GM18517 (cell line): Measurements from ENCODE around the gene AGTR1.

Source experiments
- ATAC-seq: cut with Tn5 transposase; IDR thresholded peaks from one replicate; pipeline ENCODE4 v1.9.1; 2021; ENCODE audit warnings: mild to moderate bottlenecking, moderate library complexity; ENCODE audit not compliant: unreplicated experiment

The AGTR1 gene

DNA sequence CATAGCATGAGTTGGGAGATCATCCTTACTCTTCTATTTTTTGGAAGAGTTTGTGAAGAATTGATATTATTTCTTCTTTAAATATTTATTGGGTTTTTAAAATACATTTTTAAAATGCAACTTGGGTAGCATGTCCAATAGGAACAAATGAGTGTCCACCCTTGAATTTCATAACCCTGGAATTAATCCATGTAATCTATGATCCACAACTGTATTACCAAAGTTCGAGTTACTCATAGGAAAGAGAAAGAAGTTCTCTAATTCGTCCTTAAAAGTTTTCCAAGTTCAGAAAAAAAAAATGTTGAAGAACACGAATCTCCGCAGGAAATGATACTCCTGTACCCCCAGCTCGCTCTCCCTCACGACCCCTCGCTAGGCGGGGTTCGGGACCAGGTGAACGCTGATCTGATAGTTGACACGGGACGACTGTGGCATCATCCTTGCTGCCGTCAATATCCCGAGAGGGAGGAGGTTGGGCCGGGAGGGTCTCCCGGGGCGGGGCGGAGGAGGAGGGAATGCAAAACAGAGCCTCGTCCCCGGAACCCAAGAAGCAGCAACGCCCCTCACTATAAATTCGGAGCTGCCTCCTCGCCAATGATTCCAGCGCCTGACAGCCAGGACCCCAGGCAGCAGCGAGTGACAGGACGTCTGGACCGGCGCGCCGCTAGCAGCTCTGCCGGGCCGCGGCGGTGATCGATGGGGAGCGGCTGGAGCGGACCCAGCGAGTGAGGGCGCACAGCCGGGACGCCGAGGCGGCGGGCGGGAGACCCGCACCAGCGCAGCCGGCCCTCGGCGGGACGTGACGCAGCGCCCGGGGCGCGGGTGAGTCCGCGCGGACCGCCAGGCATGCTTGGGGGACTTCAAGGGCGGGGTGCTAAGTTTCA is at the start of gene AGTR1:
AGTR1 (plus strand) TSS at position 598 of the 884 bp plus-strand sequence. CDS start 43,133 bp downstream, outside the sequence.
- no peak for ATAC-seq

DNA sequence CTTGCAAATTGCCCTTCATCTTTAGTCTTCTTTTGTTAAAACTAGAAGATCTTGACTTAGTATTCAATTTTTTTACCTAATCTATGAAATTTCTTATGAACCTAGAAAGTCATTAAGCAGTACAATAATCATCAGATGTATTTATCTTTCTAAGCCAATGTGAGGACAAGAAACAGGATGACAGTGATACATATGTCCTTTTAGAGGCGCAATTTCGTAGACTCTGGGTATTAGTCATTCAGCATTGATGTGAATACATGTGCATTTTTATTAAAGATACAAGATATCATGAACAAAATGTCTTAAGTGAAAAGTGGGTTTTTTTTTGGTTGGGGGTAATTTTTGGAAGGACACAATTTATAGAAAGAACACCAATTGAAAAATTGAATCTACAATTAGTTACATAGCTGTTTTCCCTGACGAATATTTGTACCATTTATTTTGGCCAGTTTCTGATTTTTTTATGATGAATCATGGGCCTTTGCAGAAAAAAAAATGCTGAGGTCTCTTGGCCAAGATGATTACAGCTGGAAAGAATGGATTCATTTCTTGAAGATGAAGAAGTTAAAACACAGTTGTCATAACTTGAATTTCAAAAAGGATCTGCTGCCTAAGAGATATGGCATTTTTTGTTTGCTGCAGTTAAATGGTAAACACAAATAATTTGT is 48.9 kb upstream of the AGTR1 start:
- ATAC-seq: no peak

DNA sequence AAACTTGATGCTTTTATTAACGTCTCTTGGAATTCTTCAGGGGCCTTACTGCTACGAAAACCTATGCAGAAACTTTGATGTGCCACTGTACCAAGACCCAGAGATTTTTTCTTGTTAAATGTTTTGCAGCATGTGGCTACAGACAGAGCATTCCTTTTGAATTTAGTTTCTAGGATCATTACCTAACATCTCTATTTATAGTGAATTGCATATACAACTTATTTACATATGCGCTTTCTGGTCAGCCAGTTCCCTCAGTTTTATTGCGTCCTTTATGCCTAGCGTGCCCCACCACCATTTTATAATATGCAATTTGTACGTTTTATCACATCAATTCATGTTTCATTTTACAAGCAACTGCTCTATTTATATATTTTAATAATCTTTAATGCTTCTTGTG is 46.2 kb upstream of the AGTR1 start:
- ATAC-seq: no peak

DNA sequence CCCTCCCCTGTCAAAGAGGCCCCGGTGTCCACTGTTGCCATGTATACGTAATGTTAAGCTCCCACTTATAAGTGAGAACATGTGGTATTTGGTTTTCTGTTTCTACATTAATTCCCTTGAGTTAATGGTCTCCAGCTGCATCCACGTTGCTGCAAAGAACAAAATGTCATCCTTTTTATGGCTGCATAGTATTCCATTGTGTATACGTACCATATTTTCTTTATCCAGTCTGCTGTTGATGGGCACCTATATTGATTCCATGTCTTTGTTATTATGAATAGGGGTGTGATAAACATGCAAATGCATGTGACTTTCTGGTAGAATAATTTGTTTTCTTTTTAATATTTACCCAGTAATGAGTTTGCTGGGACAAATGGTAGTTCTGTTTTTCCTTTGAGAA is 43.3 kb upstream of the AGTR1 start:
- no peak for ATAC-seq

DNA sequence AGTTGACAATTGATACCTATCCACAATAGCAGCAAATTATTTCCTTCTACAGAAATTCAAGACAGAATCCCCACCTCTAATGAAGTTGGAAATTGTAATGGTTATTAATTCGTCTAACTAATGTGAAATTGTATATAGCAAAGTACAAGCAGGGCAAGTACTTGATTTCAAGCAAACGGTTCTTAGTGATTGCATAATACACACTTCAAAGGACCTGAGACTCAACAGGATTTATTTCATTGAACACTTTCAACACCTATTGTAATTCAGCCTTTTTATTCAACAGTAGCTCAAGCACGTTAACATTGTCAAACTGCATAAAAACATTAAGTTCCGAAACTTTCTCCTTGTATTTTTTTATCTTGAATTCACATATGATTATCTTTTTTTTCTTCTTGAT is 40.2 kb upstream of the AGTR1 start:
- ATAC-seq: no peak

- no peak for ATAC-seq
These were observed 38.2 kb upstream of the AGTR1 start for GRCh38 chr3:148659512-148659911.

GRCh38 chr3:148680289-148680688 is 17.4 kb upstream of the AGTR1 start:
- ATAC-seq: no peak

DNA sequence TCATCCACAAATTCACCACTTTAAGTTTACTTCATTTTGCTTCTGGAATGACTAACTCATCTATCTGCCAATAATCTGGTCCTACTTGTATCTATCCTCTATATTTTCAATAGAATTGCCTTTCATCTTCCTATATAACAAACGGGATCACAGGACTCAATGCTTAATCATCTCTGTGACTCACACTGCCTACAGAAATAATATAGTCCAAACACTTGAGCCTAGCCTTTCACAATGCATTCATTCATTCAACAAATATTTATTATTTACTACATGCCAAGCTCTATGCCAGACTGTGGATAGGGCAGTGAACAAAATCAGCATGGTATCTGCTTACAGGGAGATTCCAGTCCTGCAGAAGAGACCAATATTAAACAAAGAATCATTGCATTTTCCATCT is 16.6 kb upstream of the AGTR1 start:
- no peak for ATAC-seq

GRCh38 chr3:148682997-148683396 is 14.7 kb upstream of the AGTR1 start:
- no peak for ATAC-seq

GRCh38 chr3:148694116-148694515 is 3.6 kb upstream of the AGTR1 start:
- no peak for ATAC-seq

DNA sequence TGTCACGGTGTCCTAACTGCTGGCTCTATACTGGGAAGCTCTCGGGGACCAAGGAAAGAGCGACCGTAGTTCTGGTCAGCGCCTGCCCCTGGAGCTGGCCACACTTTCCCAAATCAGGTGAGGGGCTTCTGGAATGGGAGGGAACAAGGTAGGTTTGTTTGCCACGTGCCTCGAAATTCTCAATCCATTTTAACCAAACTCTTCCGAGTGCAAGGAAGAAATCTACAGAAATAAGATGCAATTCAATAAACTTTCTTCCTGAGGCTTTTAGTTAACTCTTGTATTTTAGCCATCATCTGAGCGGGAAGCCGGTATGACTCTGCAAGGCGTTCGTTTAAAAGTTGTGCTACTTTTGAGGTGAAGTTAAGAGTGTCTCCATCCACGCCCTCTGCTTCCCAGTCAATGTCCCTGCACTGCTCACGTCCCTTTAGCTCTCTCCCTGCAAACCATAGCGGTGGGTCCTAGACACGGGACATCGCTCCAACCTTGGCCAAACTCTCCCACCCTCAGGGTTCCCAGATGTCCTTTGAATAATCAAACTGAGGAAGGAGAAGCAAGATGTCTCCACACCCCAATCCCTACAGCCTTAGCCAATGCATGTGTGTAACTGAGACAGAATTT is 597 bp downstream of the AGTR1 start:
- ATAC-seq: no peak

DNA sequence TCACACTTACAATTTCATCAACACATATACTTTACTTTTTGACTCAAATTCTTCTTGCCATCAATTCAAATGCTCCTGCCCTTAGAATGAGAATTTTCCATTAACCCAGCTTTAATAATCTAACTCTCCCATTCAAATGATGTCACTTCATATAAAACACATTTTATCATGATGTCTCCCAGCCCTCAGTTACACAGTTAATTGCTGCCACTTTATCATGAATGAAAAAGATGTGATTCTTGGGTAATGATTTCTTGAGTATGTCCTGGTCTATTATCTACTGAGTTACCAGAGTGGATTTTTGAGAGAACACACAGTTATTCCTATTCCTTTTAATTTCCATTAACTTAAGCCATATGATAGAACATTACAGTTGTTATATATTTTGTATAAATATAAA is 7.6 kb downstream of the AGTR1 start:
- ATAC-seq: no peak

GRCh38 chr3:148707601-148708380 is 10.1 kb downstream of the AGTR1 start:
- no peak for ATAC-seq

- no peak for ATAC-seq
These were observed 10.7 kb downstream of the AGTR1 start for GRCh38 chr3:148708409-148708808.

DNA sequence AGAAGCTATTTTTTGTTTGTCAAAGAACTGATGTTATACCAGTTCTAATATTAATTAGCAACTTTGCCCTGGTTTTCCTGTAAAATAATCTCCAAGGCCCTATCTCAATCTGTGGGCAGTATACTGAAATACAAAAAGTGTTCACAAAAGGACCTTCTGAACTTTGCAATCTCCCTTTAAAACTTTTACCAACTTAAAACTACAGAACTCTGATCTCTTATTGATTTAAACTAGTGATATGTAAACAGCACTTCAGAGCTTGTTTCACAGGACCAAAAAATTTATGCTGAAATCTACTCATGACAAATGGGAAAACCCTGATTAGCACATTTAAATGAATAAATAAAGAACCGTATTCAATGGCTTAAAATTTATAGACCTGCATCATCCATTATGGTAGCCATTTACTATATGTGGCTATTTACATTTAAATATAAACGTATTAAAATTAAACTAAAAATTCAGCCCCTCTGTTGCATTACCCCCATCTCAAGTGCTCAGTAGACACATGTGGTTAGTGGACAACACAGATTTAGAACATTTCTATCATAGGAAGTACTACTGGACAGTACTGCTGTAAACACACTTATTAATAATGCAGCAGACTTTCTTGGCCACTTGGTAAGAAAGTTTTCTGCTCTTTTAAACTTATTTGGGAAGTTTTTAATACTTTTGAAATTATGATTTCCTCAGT is 12.0 kb downstream of the AGTR1 start:
- no peak for ATAC-seq

GRCh38 chr3:148710665-148711064 is 13.0 kb downstream of the AGTR1 start:
- no peak for ATAC-seq

GRCh38 chr3:148711981-148712666 is 14.4 kb downstream of the AGTR1 start:
- ATAC-seq: no peak

DNA sequence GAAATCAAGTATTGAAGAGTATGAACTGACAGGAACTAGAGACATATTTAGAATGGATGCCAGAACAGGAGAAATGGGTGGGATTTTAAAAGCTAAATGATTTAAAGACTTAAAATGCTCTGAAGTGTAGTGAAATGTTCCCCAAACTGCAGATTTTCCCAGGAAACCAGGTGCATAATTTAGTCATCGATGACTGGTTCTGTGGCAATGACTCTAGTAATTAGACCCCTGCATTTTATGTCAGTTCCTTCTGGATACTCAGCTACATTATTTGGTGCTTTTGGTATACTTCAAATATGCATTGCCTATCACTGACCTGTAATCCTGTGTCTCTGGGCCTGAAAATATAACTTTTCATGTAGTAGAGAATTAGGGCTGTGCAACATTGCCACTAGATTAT is 16.8 kb downstream of the AGTR1 start:
- ATAC-seq: no peak

DNA sequence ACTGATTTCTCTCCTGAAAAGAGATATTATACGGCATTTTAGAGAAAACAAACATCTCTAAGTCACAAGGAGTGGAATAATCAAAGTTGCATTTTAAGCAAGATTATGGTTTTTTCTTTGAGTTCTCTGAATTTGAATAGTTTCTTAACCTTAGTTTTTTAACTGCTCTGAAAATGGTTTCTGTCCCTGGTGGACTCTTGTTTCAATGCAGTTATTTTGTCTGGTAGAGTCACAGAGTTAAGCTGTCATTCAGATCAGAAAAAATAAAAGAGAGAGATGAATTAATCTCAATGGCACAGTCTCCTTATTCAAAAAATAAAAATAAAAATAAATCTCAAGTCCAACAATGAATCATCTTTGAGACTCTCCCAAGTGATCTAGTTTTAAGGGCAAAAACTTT is 19.0 kb downstream of the AGTR1 start:
- ATAC-seq: no peak
